ENCODE data around the gene CRTC3.

The CRTC3 gene

DNA sequence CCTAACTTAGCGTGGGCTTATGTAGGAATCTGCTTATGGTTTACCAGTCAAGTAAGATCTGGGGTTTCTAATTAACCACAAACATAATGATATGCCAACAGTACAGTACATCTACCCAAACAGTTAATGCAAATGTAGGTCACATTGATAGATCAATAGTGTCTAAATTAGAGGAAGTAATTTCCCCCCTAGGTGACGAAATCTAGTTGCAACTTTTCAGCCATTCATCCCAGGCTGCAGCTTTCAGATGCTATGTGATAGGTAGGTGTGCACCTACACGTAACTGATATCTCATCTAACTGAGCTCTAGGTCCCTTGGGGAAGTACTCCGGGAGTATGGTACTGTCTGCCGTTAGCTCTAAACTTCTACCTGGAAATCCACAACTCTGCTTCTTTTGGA lies 57.2 kb downstream of the CRTC3 start:
- Histone ChIP-seq H3K36me3 (ENCODE audit: control insufficient read depth in 1 of 2, insufficient read depth in 2 of 2, low read length in 2 of 2) (no peaks in the 10 kb centered on the region), H3K4me1 (ENCODE audit: control insufficient read depth in 1 of 2, insufficient read depth in 2 of 2, low read length in 2 of 2) (no peaks in the 10 kb centered on the region), H3K27ac (ENCODE audit: low read depth, low read length) (no peak overlapping the region), H3K4me3 (ENCODE audit: low read depth in 1 of 2, low read length in 2 of 2) (no peak overlapping the region), H3K9me3 (ENCODE audit: control insufficient read depth in 1 of 2, low read length in 2 of 2) (no peaks in the 10 kb centered on the region), H3K9ac (ENCODE audit: low read depth in 1 of 2, low read length in 2 of 2) (no peak overlapping the region), H3K27me3 (ENCODE audit: control insufficient read depth in 1 of 2, insufficient read depth in 2 of 2, low read length in 2 of 2) (no peaks in the 10 kb centered on the region)

DNA sequence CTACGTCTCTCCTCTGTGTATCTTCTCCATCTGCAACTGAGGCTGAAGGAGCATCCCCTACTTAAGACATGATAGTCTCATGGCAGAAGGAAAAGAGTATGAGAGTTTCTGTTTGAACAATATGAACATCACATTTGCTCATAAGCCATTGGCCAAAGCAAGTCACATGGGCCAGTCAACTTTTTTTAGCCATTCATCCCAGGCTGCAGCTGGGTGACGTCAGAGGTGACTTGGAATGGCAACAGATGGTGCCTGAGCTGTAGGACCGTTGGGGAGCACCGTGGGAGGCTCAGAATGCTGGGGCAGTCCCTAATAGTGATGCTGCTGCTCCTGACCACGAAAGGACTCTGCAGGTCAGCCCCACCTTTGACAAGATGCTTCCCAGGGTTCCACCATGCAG lies 58.7 kb downstream of the CRTC3 start:
- H3K9ac ChIP-seq (ENCODE audit: low read depth in 1 of 2, low read length in 2 of 2), result no peak overlapping the region
- no peaks in the 10 kb centered on the region for H3K4me1 ChIP-seq (ENCODE audit: control insufficient read depth in 1 of 2, insufficient read depth in 2 of 2, low read length in 2 of 2)
- H3K27me3 ChIP-seq (ENCODE audit: control insufficient read depth in 1 of 2, insufficient read depth in 2 of 2, low read length in 2 of 2), result no peaks in the 10 kb centered on the region
- H3K27ac ChIP-seq (ENCODE audit: low read depth, low read length), result no peak overlapping the region
- H3K36me3 ChIP-seq (ENCODE audit: control insufficient read depth in 1 of 2, insufficient read depth in 2 of 2, low read length in 2 of 2), result no peaks in the 10 kb centered on the region
- H3K4me3 ChIP-seq (ENCODE audit: low read depth in 1 of 2, low read length in 2 of 2), result no peak overlapping the region
- no peaks in the 10 kb centered on the region for H3K9me3 ChIP-seq (ENCODE audit: control insufficient read depth in 1 of 2, low read length in 2 of 2)

DNA sequence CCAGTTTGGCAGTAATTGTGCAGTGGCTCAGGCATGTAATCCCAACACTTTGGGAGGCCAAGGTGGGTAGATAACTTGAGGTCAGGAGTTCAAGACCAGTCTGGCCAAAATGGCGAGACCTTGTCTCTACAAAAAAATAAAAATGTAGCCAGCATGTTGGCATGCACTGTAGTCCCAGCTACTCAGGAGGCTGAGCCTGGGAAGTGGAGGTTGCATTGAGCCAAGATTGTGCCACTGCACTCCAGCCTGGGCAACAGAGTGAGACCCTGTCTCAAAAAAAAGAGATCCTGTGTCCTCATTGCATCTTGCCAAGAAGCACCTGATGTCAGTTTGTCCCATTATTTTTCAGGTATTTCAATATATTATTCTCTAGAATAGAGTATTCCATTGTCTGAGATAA lies 61.8 kb downstream of the CRTC3 start:
- H3K27ac ChIP-seq (ENCODE audit: low read depth, low read length), result no peak overlapping the region
- H3K27me3 ChIP-seq (ENCODE audit: control insufficient read depth in 1 of 2, insufficient read depth in 2 of 2, low read length in 2 of 2), result no peaks in the 10 kb centered on the region
- peaks cover 0 to 13% of the 10 kb centered on the region in 2 donors for H3K4me1 ChIP-seq (ENCODE audit: control insufficient read depth in 1 of 2, insufficient read depth in 2 of 2, low read length in 2 of 2)
- H3K9me3 ChIP-seq (ENCODE audit: control insufficient read depth in 1 of 2, low read length in 2 of 2), result no peaks in the 10 kb centered on the region
- no peak overlapping the region for H3K9ac ChIP-seq (ENCODE audit: low read depth in 1 of 2, low read length in 2 of 2)
- peaks cover 0 to 5% of the 10 kb centered on the region in 2 donors for H3K36me3 ChIP-seq (ENCODE audit: control insufficient read depth in 1 of 2, insufficient read depth in 2 of 2, low read length in 2 of 2)
- no peak overlapping the region for H3K4me3 ChIP-seq (ENCODE audit: low read depth in 1 of 2, low read length in 2 of 2)

DNA sequence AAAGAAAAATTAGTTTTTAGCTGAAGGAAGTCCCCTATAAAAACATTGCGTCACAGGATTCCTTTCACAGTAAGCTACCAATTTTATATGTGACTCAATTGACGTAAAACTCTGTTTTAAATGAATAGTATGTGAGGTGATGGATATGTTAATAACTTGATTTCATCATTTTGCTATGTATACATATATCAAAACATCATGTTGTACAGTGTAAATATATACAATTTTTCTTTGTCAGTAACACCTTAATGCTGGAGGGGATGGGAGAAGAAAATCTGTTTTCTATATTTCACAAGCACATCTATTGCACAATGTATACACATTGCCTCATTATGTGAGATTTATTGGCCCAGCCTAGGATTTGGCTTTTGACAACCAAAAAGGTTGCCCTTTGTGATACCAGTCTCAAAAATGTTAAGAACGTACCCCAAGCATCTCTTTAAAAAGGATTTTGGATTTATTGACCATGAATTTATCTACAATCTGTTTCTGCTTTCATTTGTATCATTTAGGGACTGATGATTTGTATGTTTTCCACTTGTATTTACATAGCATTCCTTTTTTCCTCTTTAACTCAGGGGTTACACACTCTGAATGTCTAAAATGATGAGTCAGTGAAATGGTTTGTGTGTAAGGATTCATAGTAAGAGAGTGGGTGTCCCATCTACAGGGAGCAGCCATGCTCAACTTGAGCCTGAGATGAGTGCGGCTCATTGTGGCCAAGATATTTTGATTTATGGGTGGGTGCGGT lies 62.6 kb downstream of the CRTC3 start:
- H3K36me3 ChIP-seq (ENCODE audit: control insufficient read depth in 1 of 2, insufficient read depth in 2 of 2, low read length in 2 of 2), result peaks cover 0 to 5% of the 10 kb centered on the region in 2 donors
- no peak overlapping the region for H3K9ac ChIP-seq (ENCODE audit: low read depth in 1 of 2, low read length in 2 of 2)
- H3K4me3 ChIP-seq (ENCODE audit: low read depth in 1 of 2, low read length in 2 of 2), result no peak overlapping the region
- H3K27me3 ChIP-seq (ENCODE audit: control insufficient read depth in 1 of 2, insufficient read depth in 2 of 2, low read length in 2 of 2), result no peaks in the 10 kb centered on the region
- no peaks in the 10 kb centered on the region for H3K9me3 ChIP-seq (ENCODE audit: control insufficient read depth in 1 of 2, low read length in 2 of 2)
- H3K27ac ChIP-seq (ENCODE audit: low read depth, low read length), result no peak overlapping the region
- peaks cover 0 to 14% of the 10 kb centered on the region in 2 donors for H3K4me1 ChIP-seq (ENCODE audit: control insufficient read depth in 1 of 2, insufficient read depth in 2 of 2, low read length in 2 of 2)

DNA sequence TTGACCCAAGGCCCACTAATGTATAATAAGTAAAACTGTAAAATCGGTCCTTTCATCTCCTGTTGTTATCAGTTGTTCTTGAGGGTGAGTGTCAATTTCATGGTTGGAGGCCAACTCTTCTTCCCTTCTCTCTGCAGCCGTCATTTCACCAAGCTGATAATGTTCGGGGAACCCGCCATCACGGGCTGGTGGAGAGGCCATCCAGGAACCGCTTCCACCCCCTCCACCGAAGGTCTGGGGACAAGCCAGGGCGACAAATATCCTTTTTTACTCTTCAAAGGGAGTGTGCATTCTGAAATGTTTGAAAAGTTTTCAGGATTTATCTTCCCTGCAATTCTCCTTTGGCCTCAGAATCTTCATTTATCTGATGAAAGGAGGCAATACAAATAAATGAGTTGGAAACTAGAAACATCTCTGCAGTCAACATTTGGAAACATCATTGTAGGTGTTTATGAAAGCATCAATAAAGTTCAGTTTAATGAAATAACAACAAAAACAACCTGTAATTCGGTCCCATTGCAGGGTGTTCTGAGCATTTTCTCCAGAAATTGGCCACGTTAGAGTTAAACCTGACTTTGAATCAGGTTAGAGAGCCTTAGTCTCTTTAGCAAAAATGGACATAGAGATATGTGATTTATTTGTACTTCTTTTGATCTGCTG lies 63.9 kb downstream of the CRTC3 start:
- H3K27me3 ChIP-seq (ENCODE audit: control insufficient read depth in 1 of 2, insufficient read depth in 2 of 2, low read length in 2 of 2), result no peaks in the 10 kb centered on the region
- peak overlapping the region in 1 of 2 donors; percentile 11 for H3K9ac ChIP-seq (ENCODE audit: low read depth in 1 of 2, low read length in 2 of 2)
- no peak overlapping the region for H3K27ac ChIP-seq (ENCODE audit: low read depth, low read length)

DNA sequence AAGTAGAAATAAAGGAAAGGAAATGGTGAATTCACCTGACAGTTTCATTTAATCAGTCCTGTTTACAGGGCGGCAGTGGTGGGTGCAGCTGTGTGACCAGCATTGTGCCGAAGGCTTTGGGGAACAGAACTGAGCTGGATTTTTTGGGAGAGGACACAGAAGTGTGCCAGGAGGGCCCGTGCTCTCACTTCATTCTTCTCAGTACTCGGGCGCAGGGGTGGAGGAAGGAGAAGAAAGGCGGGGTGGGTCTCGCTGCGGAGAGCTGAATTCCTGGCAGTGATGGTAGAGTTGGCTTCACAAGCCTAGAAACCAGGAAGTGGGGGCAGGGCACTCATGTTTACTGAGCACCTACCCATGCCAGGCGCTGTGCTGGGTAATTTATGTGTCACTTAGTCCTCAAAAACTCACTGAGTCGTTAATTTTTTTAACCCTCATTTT lies 64.6 kb downstream of the CRTC3 start:
- Histone ChIP-seq H3K27me3 (ENCODE audit: control insufficient read depth in 1 of 2, insufficient read depth in 2 of 2, low read length in 2 of 2) (no peaks in the 10 kb centered on the region), H3K36me3 (ENCODE audit: control insufficient read depth in 1 of 2, insufficient read depth in 2 of 2, low read length in 2 of 2) (peaks cover 0 to 5% of the 10 kb centered on the region in 2 donors), H3K9me3 (ENCODE audit: control insufficient read depth in 1 of 2, low read length in 2 of 2) (no peaks in the 10 kb centered on the region), H3K4me3 (ENCODE audit: low read depth in 1 of 2, low read length in 2 of 2) (no peak overlapping the region), H3K4me1 (ENCODE audit: control insufficient read depth in 1 of 2, insufficient read depth in 2 of 2, low read length in 2 of 2) (peaks cover 11 to 24% of the 10 kb centered on the region in 2 donors), H3K9ac (ENCODE audit: low read depth in 1 of 2, low read length in 2 of 2) (peak overlapping the region in 1 of 2 donors; percentile 11), H3K27ac (ENCODE audit: low read depth, low read length) (peak overlapping the region; percentile 3)

More for the DNA sequence above, 63.9 kb downstream of the CRTC3 start:
- no peak overlapping the region for H3K4me3 ChIP-seq (ENCODE audit: low read depth in 1 of 2, low read length in 2 of 2)
- peaks cover 0 to 5% of the 10 kb centered on the region in 2 donors for H3K36me3 ChIP-seq (ENCODE audit: control insufficient read depth in 1 of 2, insufficient read depth in 2 of 2, low read length in 2 of 2)
- H3K9me3 ChIP-seq (ENCODE audit: control insufficient read depth in 1 of 2, low read length in 2 of 2), result no peaks in the 10 kb centered on the region
- peaks cover 11 to 24% of the 10 kb centered on the region in 2 donors for H3K4me1 ChIP-seq (ENCODE audit: control insufficient read depth in 1 of 2, insufficient read depth in 2 of 2, low read length in 2 of 2)

DNA sequence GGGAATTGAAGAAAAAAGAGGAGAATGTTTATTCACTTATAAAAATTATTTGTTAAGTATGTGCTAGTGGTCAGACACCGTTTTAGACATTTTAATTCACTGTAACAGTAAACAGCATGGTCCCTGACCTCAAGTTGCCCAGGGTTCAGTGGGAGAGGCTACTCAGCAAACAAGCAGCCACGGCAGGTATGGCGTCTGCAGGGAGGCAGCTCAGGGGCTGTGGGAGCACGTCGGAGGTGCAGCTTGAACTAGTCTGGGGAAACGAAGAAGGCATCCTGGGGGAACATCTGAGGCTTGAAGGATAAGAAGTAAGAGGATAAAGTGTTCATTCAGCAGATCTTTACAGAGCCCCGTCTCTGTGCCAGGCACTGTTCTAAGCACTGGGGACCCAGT lies 66.0 kb downstream of the CRTC3 start:
- peaks cover 0 to 5% of the 10 kb centered on the region in 2 donors for H3K36me3 ChIP-seq (ENCODE audit: control insufficient read depth in 1 of 2, insufficient read depth in 2 of 2, low read length in 2 of 2)
- H3K27ac ChIP-seq (ENCODE audit: low read depth, low read length), result no peak overlapping the region
- H3K9me3 ChIP-seq (ENCODE audit: control insufficient read depth in 1 of 2, low read length in 2 of 2), result no peaks in the 10 kb centered on the region
- no peak overlapping the region for H3K9ac ChIP-seq (ENCODE audit: low read depth in 1 of 2, low read length in 2 of 2)
- H3K27me3 ChIP-seq (ENCODE audit: control insufficient read depth in 1 of 2, insufficient read depth in 2 of 2, low read length in 2 of 2), result no peaks in the 10 kb centered on the region
- no peak overlapping the region for H3K4me3 ChIP-seq (ENCODE audit: low read depth in 1 of 2, low read length in 2 of 2)
- peaks cover 11 to 24% of the 10 kb centered on the region in 2 donors for H3K4me1 ChIP-seq (ENCODE audit: control insufficient read depth in 1 of 2, insufficient read depth in 2 of 2, low read length in 2 of 2)

DNA sequence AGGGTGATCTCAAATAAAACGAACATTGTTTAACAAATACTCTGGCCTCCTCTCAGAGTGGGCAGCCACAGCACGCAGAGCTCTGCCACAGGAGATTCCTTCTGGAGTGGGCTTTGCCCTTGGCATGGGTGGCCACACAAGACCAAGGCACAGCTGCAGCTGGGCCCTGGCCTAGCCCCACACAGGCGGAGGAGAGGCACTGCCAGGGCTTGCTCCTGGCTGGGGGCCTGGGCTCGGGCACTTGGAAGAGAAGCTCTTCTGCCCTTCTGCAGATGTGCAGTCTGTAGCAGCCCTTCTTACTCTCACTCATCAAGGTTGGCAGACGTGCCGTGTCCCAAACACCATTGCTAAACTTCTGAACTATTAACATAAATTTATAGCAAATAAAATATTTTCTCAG lies 67.2 kb downstream of the CRTC3 start:
- Histone ChIP-seq H3K27me3 (ENCODE audit: control insufficient read depth in 1 of 2, insufficient read depth in 2 of 2, low read length in 2 of 2) (no peaks in the 10 kb centered on the region), H3K36me3 (ENCODE audit: control insufficient read depth in 1 of 2, insufficient read depth in 2 of 2, low read length in 2 of 2) (peaks cover 0 to 8% of the 10 kb centered on the region in 2 donors), H3K27ac (ENCODE audit: low read depth, low read length) (no peak overlapping the region), H3K4me1 (ENCODE audit: control insufficient read depth in 1 of 2, insufficient read depth in 2 of 2, low read length in 2 of 2) (peaks cover 11 to 24% of the 10 kb centered on the region in 2 donors), H3K4me3 (ENCODE audit: low read depth in 1 of 2, low read length in 2 of 2) (no peak overlapping the region), H3K9ac (ENCODE audit: low read depth in 1 of 2, low read length in 2 of 2) (no peak overlapping the region), H3K9me3 (ENCODE audit: control insufficient read depth in 1 of 2, low read length in 2 of 2) (no peaks in the 10 kb centered on the region)

DNA sequence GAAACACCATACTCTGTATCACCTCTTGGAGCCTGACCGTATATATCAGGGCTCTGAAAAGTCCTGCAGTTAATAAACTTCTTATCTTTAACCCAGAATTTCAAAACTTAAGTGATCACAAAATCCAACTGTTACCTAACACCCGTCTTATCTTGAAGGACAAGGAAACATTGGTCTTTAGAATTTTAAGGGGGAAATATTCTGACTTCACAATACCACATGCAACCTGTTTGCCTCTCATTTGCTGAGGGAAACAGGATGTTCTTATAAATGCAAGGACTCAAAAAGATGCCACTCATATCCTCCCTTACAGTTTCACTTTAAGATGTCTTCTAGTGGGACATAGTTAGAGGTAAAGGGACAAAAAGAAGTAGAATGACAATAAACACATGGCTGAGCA lies 67.9 kb downstream of the CRTC3 start:
- peak overlapping the region; percentile 15 for H3K27ac ChIP-seq (ENCODE audit: low read depth, low read length)
- H3K27me3 ChIP-seq (ENCODE audit: control insufficient read depth in 1 of 2, insufficient read depth in 2 of 2, low read length in 2 of 2), result no peaks in the 10 kb centered on the region
- H3K4me1 ChIP-seq (ENCODE audit: control insufficient read depth in 1 of 2, insufficient read depth in 2 of 2, low read length in 2 of 2), result peaks cover 11 to 24% of the 10 kb centered on the region in 2 donors
- H3K36me3 ChIP-seq (ENCODE audit: control insufficient read depth in 1 of 2, insufficient read depth in 2 of 2, low read length in 2 of 2), result peaks cover 0 to 8% of the 10 kb centered on the region in 2 donors
- H3K4me3 ChIP-seq (ENCODE audit: low read depth in 1 of 2, low read length in 2 of 2), result no peak overlapping the region
- no peaks in the 10 kb centered on the region for H3K9me3 ChIP-seq (ENCODE audit: control insufficient read depth in 1 of 2, low read length in 2 of 2)
- H3K9ac ChIP-seq (ENCODE audit: low read depth in 1 of 2, low read length in 2 of 2), result peak overlapping the region in 1 of 2 donors; percentile 4

DNA sequence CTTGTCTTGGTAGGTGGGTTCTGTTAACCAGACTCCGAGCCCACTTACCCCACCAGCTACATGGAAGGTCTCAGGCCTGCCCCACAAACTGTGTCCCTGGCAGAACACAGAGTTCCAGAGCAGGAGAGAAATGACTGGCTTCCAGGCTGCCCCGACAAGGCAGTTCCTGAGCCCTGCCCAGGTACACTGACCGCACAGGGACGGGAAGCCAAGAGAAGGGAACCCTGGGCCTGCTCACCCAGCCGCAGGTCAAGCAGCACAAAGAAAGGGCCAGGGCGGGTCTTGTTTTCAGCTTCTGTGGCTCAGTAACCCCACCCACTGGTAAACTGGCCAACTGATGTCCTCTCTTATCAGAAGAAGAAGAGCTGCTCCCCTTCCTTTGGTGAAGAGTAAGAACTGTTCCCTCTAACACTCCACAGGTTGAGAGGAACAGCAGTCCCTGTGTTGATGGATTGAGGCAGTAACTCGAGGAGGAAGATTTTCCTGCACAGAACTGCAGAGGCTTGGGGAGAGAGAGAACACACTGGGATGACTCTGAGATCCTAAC lies 68.4 kb downstream of the CRTC3 start:
- Histone ChIP-seq H3K9ac (ENCODE audit: low read depth in 1 of 2, low read length in 2 of 2) (no peak overlapping the region), H3K4me1 (ENCODE audit: control insufficient read depth in 1 of 2, insufficient read depth in 2 of 2, low read length in 2 of 2) (peaks cover 11 to 24% of the 10 kb centered on the region in 2 donors)

More for the DNA sequence above, 68.4 kb downstream of the CRTC3 start:
- H3K4me3 ChIP-seq (ENCODE audit: low read depth in 1 of 2, low read length in 2 of 2), result no peak overlapping the region
- no peaks in the 10 kb centered on the region for H3K27me3 ChIP-seq (ENCODE audit: control insufficient read depth in 1 of 2, insufficient read depth in 2 of 2, low read length in 2 of 2)
- H3K36me3 ChIP-seq (ENCODE audit: control insufficient read depth in 1 of 2, insufficient read depth in 2 of 2, low read length in 2 of 2), result peaks cover 0 to 8% of the 10 kb centered on the region in 2 donors
- H3K27ac ChIP-seq (ENCODE audit: low read depth, low read length), result peak overlapping the region; percentile 15
- H3K9me3 ChIP-seq (ENCODE audit: control insufficient read depth in 1 of 2, low read length in 2 of 2), result no peaks in the 10 kb centered on the region

Data from duodenal mucosa (tissue), 2 donors.